GM12873 (cell line): Measurements from ENCODE around the gene GNG13.

Source experiments
- CTCF ChIP-seq: IDR thresholded peaks from 2 replicates; pipeline ENCODE4 v1.5.1; 2012; ENCODE audit warnings: low read depth, mild to moderate bottlenecking, moderate library complexity, low read length, control low read depth; ENCODE audit not compliant: insufficient read depth; ENCODE audit errors: missing control alignments

The GNG13 gene

GRCh38 chr16:843771-844170, 43.2 kb upstream of the GNG13 start:
- TF ChIP-seq CTCF, result no peak

- no peak for TF ChIP-seq CTCF
Observed at GRCh38 chr16:842711-843560, 42.4 kb upstream of the GNG13 start.

- no peak for TF ChIP-seq CTCF
Observed at GRCh38 chr16:842061-842476, 41.5 kb upstream of the GNG13 start.

GRCh38 chr16:841455-842060, 41.0 kb upstream of the GNG13 start:
- no peak for TF ChIP-seq CTCF

- TF ChIP-seq CTCF, result no peak
Observed at GRCh38 chr16:840561-841454, 40.3 kb upstream of the GNG13 start.

GRCh38 chr16:839643-840408, 39.3 kb upstream of the GNG13 start:
- TF ChIP-seq CTCF, result no peak

GRCh38 chr16:838741-839140, 38.2 kb upstream of the GNG13 start:
- no peak for TF ChIP-seq CTCF
